CD4-positive, alpha-beta T cell (primary cell): ENCODE results near the gene PPP1R13B. TPM values are rescaled to one million over a fixed set of nuclear protein-coding genes. Genes with fewer than 3 reads are reported as not detected.

Experiments
- ATAC-seq: fragments of 200-7000 bp; cut with Tn5 transposase; one replicate; pipeline ENCODE4 v1.10.0; 2022; ENCODE audit warnings: mild to moderate bottlenecking; ENCODE audit not compliant: poor library complexity
- CTCF ChIA-PET: fragments of 350-600 bp; sonication (Branson Sonifier 250); formaldehyde crosslinking; loops from one replicate; lab custom pipeline; 2021; ENCODE audit warnings: antibody characterized with exemption, inconsistent platforms; lab: Charles Lee
- POLR2A ChIA-PET: fragments of 350-600 bp; sonication (Branson Sonifier 250); formaldehyde crosslinking; loops from one replicate; lab custom pipeline; 2021; ENCODE audit warnings: antibody characterized with exemption, inconsistent platforms; lab: Charles Lee
- DNase-seq, 14 experiments: peaks; one replicate each; pipeline ENCODE4 v3.0.0-alpha.2; 2013 to 2020; ENCODE audit warnings: mixed read lengths in 2 of 14
- H3K27ac ChIP-seq, 2 donors: one replicate each; pipeline versions ENCODE4 v1.5.1 to v1.7.0; 2013; ENCODE audit warnings: low read length in 2 of 2, low read depth in 1 of 2, mild to moderate bottlenecking in 1 of 2
- H3K27me3 ChIP-seq, 2 experiments: 1 replicate in 1 of 2; 2 replicates in 1 of 2; pipeline versions ENCODE4 v1.6.1 to v1.7.0; 2013; ENCODE audit warnings: low read length in 2 of 2, control low read depth in 1 of 2, mild to moderate bottlenecking in 1 of 2, moderate library complexity in 1 of 2; ENCODE audit not compliant: insufficient read depth in 2 of 2, control insufficient read depth in 1 of 2
- H3K36me3 ChIP-seq: one replicate; pipeline ENCODE4 v1.6.1; 2013; ENCODE audit warnings: low read length, control low read depth; ENCODE audit not compliant: insufficient read depth
- H3K4me1 ChIP-seq: one replicate; pipeline ENCODE4 v1.6.1; 2013; ENCODE audit warnings: low read length, control low read depth; ENCODE audit not compliant: insufficient read depth
- H3K4me3 ChIP-seq: one replicate; pipeline ENCODE4 v1.5.1; 2013; ENCODE audit warnings: mild to moderate bottlenecking, low read length, moderate library complexity
- H3K9me3 ChIP-seq, 2 experiments: 1 replicate in 1 of 2; 2 replicates in 1 of 2; pipeline versions ENCODE4 v1.6.1 to v1.7.0; 2013; ENCODE audit warnings: low read length in 2 of 2, mild to moderate bottlenecking in 2 of 2, control low read depth in 1 of 2, moderate library complexity in 1 of 2; ENCODE audit not compliant: control insufficient read depth in 1 of 2, insufficient read depth in 1 of 2
- H3K27ac Mint-ChIP-seq: one replicate; pipeline ENCODE4 v1.8.0; 2020; ENCODE audit warnings: mixed read lengths
- H3K27me3 Mint-ChIP-seq: one replicate; pipeline ENCODE4 v1.8.0; 2021; ENCODE audit warnings: mixed read lengths
- H3K36me3 Mint-ChIP-seq: one replicate; pipeline ENCODE4 v1.8.0; 2021; ENCODE audit warnings: low read depth, mixed read lengths
- H3K4me1 Mint-ChIP-seq: one replicate; pipeline ENCODE4 v1.8.0; 2021; ENCODE audit warnings: low read depth, mixed read lengths
- H3K4me3 Mint-ChIP-seq: one replicate; pipeline ENCODE4 v1.8.0; 2020; ENCODE audit warnings: mild to moderate bottlenecking, mixed read lengths
- H3K9me3 Mint-ChIP-seq: one replicate; pipeline ENCODE4 v1.8.0; 2020; ENCODE audit warnings: mixed read lengths
- intact Hi-C, 2 experiments: fragments of 100-400 bp; cut with DNase I in 1 of 2; cut with micrococcal nuclease in 1 of 2; formaldehyde crosslinking; loops; one replicate each; pipeline versions ENCODE4 v1.15.1 to v1.9.0; 2023 to 2025; cut with DNase I, micrococcal nuclease
- total RNA-seq, 174 experiments: library from RNA in 2 of 174; stranded (reverse) in 2 of 174; gene quantifications; one replicate each; pipeline ENCODE4 v1.2.3 and lab custom pipeline; 2021 to 2026
- TF ChIP-seq, protein P1 (sequence below): fragments of 200-600 bp; IDR thresholded peaks from one replicate; pipeline ENCODE4 v1.8.0; 2022; ENCODE audit warnings: antibody characterized with exemption, mild to moderate bottlenecking

The PPP1R13B gene
- total RNA-seq, 2 experiments from 2014 or later, result 14.3 to 14.4 TPM

- no peak overlapping the region for H3K27ac Mint-ChIP-seq
- peaks cover 12% of the 10 kb centered on the region for H3K27me3 Mint-ChIP-seq
- Histone ChIP-seq H3K27me3 (no peaks in the 10 kb centered on the region), H3K4me3 (no peak overlapping the region), H3K27ac (no peak overlapping the region), H3K36me3 (no peaks in the 10 kb centered on the region), H3K9me3 (no peaks in the 10 kb centered on the region), H3K4me1 (peaks cover 9% of the 10 kb centered on the region)
- no peaks in the 10 kb centered on the region for H3K4me1 Mint-ChIP-seq
- TF ChIP-seq, protein P1, sequence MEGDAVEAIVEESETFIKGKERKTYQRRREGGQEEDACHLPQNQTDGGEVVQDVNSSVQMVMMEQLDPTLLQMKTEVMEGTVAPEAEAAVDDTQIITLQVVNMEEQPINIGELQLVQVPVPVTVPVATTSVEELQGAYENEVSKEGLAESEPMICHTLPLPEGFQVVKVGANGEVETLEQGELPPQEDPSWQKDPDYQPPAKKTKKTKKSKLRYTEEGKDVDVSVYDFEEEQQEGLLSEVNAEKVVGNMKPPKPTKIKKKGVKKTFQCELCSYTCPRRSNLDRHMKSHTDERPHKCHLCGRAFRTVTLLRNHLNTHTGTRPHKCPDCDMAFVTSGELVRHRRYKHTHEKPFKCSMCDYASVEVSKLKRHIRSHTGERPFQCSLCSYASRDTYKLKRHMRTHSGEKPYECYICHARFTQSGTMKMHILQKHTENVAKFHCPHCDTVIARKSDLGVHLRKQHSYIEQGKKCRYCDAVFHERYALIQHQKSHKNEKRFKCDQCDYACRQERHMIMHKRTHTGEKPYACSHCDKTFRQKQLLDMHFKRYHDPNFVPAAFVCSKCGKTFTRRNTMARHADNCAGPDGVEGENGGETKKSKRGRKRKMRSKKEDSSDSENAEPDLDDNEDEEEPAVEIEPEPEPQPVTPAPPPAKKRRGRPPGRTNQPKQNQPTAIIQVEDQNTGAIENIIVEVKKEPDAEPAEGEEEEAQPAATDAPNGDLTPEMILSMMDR, result no peak
- DNase-seq, result no peak
- intact Hi-C loops, result no loop called here
- H3K36me3 Mint-ChIP-seq, result no peaks in the 10 kb centered on the region
- H3K4me3 Mint-ChIP-seq, result no peak overlapping the region
- POLR2A ChIA-PET, result no interaction called here
- CTCF ChIA-PET, result no interaction called here
- H3K9me3 Mint-ChIP-seq, result no peaks in the 10 kb centered on the region
- no peak for ATAC-seq
Measured at GRCh38 chr14:103867020-103867419, 19.6 kb upstream of the PPP1R13B start.

DNA sequence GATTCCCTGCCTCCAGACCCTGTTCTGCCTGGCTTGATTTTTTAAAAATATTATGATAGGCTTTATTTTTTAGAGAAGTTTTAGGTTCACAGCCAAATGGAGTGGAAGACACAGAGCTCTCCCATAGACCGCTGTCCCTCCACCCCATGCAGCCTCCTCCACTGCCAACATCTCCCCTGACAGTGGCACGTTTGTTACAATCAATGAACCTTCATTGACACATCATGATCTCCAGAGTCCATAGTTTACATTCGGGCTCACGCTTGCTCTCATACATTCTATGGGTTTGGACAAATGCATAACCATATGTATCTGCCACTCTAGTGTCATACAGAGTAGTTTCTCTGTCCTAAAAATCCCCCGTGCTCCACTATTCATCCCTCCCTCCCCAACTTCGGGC lies 15.9 kb upstream of the PPP1R13B start:
- no peak overlapping the region for H3K4me3 Mint-ChIP-seq
- ChIA-PET CTCF (no interaction called here), POLR2A (no interaction called here)
- H3K4me3 ChIP-seq, result no peak overlapping the region
- TF ChIP-seq, protein P1, result no peak
- H3K36me3 Mint-ChIP-seq, result no peaks in the 10 kb centered on the region
- DNase-seq (no peak), ATAC-seq (no peak)
- no peaks in the 10 kb centered on the region for H3K4me1 ChIP-seq
- H3K4me1 Mint-ChIP-seq, result no peaks in the 10 kb centered on the region
- intact Hi-C loops, result no loop called here
- H3K27me3 ChIP-seq, result no peaks in the 10 kb centered on the region
- no peaks in the 10 kb centered on the region for H3K9me3 Mint-ChIP-seq
- H3K9me3 ChIP-seq, result no peaks in the 10 kb centered on the region
- H3K36me3 ChIP-seq, result no peaks in the 10 kb centered on the region
- no peak overlapping the region for H3K27ac ChIP-seq
- peaks cover 12% of the 10 kb centered on the region for H3K27me3 Mint-ChIP-seq
- no peak overlapping the region for H3K27ac Mint-ChIP-seq

GRCh38 chr14:103862393-103862782 lies 15.0 kb upstream of the PPP1R13B start:
- intact Hi-C loops, result no loop called here
- no peak for DNase-seq
- H3K36me3 ChIP-seq, result no peaks in the 10 kb centered on the region
- no peak overlapping the region for H3K4me3 Mint-ChIP-seq
- H3K4me1 ChIP-seq, result no peaks in the 10 kb centered on the region
- no peak overlapping the region for H3K4me3 ChIP-seq
- H3K4me1 Mint-ChIP-seq, result no peaks in the 10 kb centered on the region
- no peak overlapping the region for H3K27ac ChIP-seq
- no peak for ATAC-seq
- no peaks in the 10 kb centered on the region for H3K27me3 ChIP-seq
- peaks cover 12% of the 10 kb centered on the region for H3K27me3 Mint-ChIP-seq
- H3K9me3 ChIP-seq, result no peaks in the 10 kb centered on the region
- H3K36me3 Mint-ChIP-seq, result no peaks in the 10 kb centered on the region
- TF ChIP-seq, protein P1, result no peak
- H3K27ac Mint-ChIP-seq, result no peak overlapping the region
- ChIA-PET CTCF (no interaction called here), POLR2A (no interaction called here)
- no peaks in the 10 kb centered on the region for H3K9me3 Mint-ChIP-seq
